KBM-7 (cell line): ENCODE measurements around the gene PPP1CC.
"Not testable (repeated sequence)": the region's sequence is repeated elsewhere in the genome, so short reads cannot be mapped to it uniquely, and the experiment has no call there.

Source experiments
- DNase-seq: peaks from one replicate; pipeline ENCODE4 v3.0.0-alpha.2; 2015
- in situ Hi-C: fragments of 300-500 bp; cut with MboI; formaldehyde crosslinking; loops from 2 replicates; pipeline ENCODE4 v1.14.3; 2020; ENCODE audit warnings: low sequenced_read_pairs, low pct_unique_long_range_greater_than_20kb, mixed read lengths

Gene PPP1CC

GRCh38 chr12:110732572-110732971 is 10.1 kb downstream of the PPP1CC start:
- in situ Hi-C loops: no loop called here
- no peak for DNase-seq

GRCh38 chr12:110731479-110731878 is 11.2 kb downstream of the PPP1CC start:
- in situ Hi-C loops: no loop called here

GRCh38 chr12:110728628-110729027 is 14.1 kb downstream of the PPP1CC start:
- in situ Hi-C loops: no loop called here
- DNase-seq: no peak

More at GRCh38 chr12:110731479-110731878, 11.2 kb downstream of the PPP1CC start:
- no peak for DNase-seq

DNA sequence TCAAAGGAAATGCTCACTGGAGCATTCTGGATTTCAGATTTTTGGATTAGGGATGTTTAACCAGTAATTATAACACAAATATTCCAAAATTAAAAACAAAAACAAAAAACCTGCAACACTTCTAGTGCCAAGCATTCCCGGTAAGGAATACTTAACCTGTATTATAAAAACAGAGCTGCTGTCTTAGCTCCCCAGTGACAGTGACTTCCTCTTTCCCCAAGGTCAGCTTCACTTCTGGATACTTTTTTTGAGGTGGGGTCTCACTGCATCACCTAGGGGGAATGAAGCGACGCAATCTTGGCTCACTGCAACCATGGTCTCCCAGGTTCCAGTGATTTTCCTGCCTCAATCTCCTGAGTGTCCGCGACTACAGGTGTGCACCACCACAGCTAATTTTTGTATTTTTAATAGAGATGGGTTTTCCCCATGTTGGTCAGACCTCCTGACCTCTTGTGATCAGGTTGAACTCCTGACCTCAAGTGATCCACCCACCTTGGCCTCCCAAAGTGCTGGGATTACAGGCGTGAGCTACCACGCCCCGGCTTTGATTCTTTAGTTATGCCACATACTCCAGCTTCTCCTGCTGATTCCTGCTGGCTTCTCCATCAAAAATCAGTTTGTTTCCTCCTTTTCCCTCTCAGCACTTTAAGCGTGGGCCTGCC is 15.9 kb downstream of the PPP1CC start:
- no peak for DNase-seq
- in situ Hi-C loops: no loop called here

- DNase-seq: no peak
- in situ Hi-C loops: no loop called here
Measured at GRCh38 chr12:110726028-110726427, 16.7 kb downstream of the PPP1CC start.

DNA sequence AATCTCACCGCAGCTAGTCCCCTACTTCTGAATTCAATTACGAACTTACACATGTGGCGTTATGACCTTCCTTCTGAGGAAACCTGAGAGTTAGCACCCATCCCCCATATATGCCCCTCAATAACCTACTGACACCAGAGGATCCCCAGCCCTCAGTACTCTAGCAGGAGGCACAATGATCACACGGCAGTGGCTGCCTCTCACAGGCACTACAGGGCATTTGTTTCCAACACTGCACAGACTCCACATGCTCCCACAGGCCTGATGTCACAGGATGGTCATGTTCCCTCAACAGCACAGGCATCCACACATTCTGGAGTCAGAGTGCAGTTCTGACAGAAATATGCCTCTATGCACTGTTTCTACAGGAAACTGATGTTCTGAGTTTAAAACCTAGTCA is 17.4 kb downstream of the PPP1CC start:
- DNase-seq: no peak
- in situ Hi-C loops: no loop called here

GRCh38 chr12:110722892-110723291 is 19.8 kb downstream of the PPP1CC start:
- DNase-seq, in situ Hi-C loops: not testable (repeated sequence)

DNA sequence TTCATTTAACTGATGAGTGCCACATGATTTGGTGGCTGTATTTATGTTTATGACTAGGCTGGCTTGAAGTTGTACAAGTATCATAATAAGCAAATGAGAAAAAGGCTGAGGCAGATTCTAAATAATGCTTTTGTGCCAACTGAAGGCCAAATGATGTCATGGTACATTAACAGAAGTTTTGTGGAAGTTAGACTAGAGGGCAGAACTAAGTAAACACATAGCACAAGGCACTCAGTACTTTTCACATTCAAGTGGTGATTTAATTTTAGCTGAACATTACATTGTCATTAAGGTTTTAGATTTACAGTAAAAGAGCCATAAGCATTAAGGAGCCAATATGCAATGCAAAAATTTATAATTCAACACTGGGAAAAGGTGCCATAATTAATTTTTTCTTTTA is 21.1 kb downstream of the PPP1CC start:
- DNase-seq: no peak
- in situ Hi-C loops: no loop called here

GRCh38 chr12:110720516-110720915 is 22.2 kb downstream of the PPP1CC start:
- DNase-seq: no peak
- in situ Hi-C loops: no loop called here

DNA sequence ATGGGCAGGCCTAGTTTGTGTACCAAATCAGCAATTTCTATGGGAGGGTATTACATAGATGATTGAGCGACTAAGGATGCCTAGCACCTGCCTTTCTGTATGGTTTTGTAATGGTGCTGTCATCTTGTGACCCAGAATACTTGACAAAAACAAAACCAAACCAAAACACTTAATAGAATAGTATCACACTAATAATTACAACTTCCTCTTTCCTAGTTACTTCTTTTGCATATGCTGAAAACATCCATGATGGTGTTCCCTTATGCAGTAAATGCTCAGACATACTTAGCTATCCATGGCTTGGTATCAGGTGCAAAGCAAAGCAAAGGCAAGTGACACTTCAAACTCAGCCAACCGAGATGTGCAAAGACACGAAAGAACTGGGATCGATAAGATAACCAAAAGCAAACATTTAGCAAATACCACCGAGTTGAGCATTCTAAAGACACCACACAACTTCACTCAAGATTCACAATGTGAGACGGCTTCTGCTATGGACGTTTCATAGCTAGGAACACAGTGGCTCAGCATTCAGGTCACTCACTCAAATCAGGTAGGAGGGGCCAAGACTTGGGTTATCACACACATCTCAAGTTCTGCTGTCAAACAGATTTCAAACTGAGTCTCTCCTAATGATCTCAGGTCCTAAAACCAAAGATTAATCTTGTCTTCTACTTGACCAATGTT is 24.3 kb downstream of the PPP1CC start:
- no peak for DNase-seq
- in situ Hi-C loops: no loop called here

GRCh38 chr12:110717037-110717436 is 25.7 kb downstream of the PPP1CC start:
- in situ Hi-C loops: no loop called here
- no peak for DNase-seq

GRCh38 chr12:110708917-110709316 is 33.8 kb downstream of the PPP1CC start:
- DNase-seq: no peak
- in situ Hi-C loops: no loop called here

DNA sequence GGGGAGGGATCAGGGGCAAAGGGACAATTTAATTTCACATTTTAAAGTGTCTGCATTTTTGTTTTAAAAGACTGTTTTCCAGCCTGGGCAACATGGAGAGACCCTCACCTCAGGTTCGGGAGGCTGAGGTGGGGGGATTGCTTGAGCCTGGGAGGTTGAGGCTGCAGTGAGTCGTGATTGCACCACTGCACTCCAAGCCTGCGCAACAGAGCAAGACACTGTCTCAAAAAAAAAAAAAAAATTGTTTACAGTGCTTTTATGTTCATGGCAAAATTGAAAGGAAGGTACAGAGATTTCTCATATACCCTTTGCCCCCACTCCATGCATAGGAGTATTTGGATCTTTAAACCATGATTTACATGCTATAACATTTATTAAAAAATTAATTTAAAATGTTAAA is 37.4 kb downstream of the PPP1CC start:
- DNase-seq: no peak
- in situ Hi-C loops: no loop called here

DNA sequence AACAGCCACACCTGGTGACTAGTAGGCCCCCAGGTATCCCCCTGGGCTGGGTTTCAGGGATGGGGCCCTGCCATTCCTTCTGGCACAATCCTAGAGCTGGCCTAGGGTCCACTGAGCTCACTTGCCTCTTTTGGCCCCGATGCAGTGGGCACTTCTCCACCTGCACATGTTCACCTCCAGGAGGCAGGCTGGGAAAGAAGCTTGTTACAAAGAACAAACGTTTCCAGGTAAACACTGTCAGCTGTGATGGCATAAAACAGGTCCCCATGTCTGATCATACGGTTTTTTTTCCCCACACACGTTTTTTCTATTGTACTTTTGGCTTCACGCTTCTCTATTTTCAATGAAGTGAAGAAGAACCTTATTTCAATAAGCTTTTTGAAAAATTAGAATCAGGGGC is 37.9 kb downstream of the PPP1CC start:
- in situ Hi-C loops: no loop called here
- no peak for DNase-seq

GRCh38 chr12:110704231-110704630 is 38.5 kb downstream of the PPP1CC start:
- DNase-seq: no peak
- in situ Hi-C loops: no loop called here

DNA sequence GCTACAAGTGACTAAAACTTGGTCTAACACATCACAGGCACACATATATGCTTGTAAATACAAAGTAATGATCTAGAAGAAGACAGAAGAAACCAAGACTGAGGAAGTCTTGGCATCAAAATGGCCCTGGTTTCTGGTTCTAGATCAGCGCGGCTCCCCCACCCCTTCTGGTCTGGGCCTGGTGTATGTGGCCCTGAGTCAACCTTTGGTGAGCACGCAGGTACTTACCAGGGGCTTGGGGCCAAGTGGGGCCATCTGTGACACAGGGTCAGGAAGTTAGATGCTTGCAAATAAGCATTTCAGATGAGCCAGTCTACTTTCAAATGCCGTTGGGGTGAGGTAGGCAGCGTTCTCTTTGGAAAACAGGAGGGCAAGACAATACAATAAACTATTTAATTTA is 40.6 kb downstream of the PPP1CC start:
- in situ Hi-C loops: no loop called here
- no peak for DNase-seq

- in situ Hi-C loops: no loop called here
- no peak for DNase-seq
Measured at GRCh38 chr12:110699591-110700445, 42.9 kb downstream of the PPP1CC start.

- peak; percentile 94 for DNase-seq
- in situ Hi-C loops: no loop called here
Measured at GRCh38 chr12:110698171-110698902, 44.4 kb downstream of the PPP1CC start.

DNA sequence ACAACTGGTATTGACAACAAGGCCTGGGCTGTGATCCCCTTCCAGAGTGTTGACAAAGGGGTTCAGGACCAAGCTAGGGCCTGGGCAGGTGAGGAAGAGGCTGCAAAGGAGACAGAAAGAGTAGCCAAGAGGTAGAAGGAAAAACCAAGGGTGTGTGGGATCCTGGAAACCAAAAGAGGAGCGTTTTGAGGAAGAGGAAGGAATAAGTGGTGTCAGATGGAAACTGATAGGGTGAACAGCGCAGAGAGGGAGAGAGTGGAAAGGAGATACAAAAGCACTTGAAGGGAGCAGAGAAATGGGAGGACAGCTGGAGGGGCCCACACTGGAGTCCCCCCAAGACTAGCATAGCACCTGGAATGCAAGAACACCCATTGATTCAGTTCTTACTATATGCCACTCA is 45.5 kb downstream of the PPP1CC start:
- in situ Hi-C loops: no loop called here
- DNase-seq: no peak
